NCI-H2171 (cell line): ENCODE data around the gene CUX1.
A peak's percentile ranks its signal among the peaks of the same experiment; 100 is the strongest.
"Not testable (repeated sequence)": the region's sequence is repeated elsewhere in the genome, so short reads cannot be mapped to it uniquely, and the experiment has no call there.

Experiments used
- DNase-seq: peaks from one replicate; lab custom pipeline; 2025; lab: John Stamatoyannopoulos, UW

CUX1 gene

DNA sequence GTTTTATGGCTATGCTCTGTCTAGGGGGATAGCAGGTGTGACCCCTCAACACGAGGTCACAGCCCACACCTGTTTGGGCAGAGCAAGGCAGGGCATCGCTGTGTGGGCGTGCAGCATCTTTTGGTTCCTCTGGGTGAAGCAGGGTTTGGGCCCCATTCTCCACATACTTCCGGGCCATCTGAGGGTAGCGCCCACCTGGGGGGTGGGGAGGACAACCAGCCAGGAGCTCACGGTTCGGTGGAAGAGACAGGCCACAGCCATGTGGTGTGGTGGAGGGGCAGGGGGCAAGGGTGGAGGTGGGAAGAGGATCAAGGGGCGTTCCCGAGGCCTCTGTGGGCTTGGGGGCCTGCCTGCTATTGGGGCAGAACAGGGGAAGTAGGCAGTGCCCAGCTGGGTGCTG lies 471.6 kb downstream of the CUX1 start:
- DNase-seq, result no peak

GRCh38 chr7:102291056-102291915 lies 473.9 kb downstream of the CUX1 start:
- no peak for DNase-seq

DNA sequence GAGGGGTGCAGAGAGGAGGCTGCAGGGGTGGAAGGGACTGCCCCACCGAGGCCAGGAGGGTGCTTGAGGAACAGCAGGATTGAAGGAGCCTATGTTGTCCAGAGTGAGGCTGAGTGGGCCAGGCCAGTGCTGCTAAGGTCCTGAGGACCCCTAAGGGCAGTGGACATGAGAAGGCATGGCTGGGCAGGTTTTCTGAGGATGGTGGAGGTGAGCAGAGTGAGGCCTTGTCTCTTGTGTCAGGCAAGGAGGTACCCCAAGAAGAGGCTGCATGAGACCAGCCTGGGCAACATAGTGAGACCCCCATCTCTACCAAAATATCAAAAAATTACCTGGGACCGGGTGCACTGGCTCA lies 474.5 kb downstream of the CUX1 start:
- no peak for DNase-seq

GRCh38 chr7:102292813-102293798 lies 475.7 kb downstream of the CUX1 start:
- DNase-seq, result no peak

- DNase-seq, result no peak
Observed at GRCh38 chr7:102294589-102294988, 477.2 kb downstream of the CUX1 start.

DNA sequence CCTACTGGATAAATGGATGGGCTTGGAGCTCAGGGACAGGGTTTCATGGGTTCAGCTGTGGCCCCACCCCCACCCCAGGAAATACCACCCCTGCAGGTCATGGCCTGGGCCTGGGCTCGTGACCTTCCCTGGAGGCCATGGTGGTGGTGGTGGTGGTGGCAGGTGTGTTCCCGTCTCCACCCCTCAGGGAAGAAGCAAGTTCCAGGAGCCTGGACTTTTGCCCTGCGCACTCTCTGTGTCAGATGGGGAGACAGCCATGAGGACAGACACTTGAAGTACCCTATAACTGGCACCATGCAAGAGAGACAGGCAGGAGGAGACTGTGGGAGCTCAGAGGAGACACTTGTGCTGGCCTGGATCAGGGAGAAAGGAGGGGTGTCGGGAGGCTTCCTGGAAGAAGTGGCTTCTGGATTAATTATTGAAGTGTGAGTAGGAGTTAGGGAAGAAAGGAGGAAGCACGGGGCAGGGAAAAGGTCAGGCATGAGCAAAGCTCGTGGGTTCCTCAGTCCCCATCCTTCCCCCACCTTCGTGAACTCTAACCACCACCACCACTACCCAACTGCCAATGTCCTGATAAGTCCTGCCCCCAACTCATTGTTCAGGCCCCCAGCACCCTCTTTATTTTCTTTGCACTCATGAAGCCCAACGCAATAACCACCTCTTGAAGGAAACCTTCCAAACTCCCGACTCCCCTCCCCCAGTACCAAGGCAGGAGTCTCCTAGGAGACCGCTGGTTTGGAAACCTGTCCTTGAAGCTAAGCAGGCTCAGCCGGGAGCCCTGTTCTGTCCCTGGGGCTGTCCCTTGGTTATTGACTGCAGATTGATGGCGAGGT lies 478.1 kb downstream of the CUX1 start:
- no peak for DNase-seq

DNA sequence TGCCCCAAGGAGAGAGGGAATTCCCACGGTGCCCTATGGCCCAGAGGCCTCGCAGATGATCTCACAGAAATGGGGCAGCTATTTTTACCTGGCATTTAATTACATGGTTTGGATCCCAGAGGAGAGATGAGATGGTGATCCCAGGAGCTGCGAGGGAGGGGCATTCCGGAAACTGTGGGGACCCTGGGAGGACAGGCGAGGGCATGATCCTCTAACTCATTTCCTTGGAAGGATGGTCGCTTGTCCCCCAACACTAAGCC lies 478.7 kb downstream of the CUX1 start:
- DNase-seq, result no peak

- no peak for DNase-seq
Observed at GRCh38 chr7:102296514-102296913, 479.1 kb downstream of the CUX1 start.

DNA sequence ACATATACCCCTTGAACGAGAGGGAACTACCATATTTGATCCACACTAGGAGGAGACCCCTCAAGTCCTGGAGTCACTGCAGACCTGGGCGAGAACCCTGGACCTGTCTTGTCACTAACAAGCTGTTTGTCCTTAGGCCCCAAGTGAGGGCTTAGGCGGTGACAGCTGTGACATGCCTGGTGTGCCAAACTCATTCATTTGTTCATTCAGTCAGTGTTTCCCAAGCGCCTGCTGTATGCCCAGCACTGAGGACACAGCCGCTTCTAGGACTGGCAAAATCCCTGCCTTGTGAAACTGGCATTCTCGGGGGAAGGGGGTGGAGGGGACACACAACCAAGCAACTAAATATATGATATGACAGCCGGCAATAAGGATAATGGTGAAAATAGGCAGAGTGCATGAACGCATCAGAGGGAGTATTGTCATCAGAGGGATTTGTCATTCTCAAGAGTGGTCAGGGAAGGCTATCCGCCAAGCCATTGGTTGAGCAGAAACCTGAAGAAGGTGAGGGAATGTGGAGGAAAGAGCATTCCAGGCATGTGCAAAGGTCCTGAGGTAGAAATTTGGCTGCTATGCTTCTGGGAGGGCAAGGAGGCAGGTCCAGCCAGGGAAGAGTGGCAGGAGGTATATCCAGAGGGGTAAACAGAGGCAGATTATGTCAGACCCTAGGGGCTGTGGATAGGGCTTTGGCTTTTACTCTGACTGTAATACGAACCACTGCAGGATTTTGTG lies 480.2 kb downstream of the CUX1 start:
- DNase-seq, result no peak

GRCh38 chr7:102300643-102301221 lies 483.3 kb downstream of the CUX1 start:
- no peak for DNase-seq

DNA sequence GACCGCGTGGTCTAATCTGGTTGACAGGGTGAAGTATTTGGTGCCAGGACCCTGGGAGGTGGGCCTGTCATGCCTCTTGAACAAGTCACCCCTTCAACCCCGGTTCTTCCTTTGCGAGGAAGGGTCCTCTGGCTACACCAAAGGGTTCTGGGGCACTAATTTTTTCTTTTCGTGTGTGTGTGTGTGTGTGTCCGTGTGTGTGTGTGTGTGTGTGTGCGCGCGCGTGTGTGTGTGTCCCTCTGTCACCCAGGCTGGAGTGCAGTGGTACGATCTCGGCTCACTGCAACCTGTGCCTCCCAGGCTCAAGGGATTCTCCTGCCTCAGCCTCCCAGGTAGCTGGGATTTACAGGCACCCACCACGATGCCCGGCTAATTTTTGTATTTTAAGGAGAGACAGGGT lies 483.9 kb downstream of the CUX1 start:
- DNase-seq, result not testable (repeated sequence)

DNA sequence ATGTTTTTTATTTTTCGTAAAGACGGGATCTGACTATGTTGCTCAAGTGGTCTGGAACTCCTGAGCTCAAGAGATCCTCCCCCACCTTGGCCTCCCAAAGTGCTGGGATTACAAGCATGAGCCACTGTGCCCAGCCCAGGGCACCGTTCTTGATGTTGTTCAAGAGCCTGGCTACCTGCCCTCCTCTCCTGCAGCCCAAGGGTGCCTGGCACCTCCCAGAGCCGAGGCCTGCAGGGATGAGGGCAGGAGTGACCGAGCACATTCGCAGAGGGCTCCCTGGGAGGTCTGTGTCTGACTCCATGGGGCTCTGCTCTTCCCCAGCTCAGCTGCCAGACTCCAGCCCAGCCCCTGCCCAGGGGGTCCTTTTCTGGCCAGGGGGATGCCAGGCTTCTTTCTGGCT lies 484.6 kb downstream of the CUX1 start:
- no peak for DNase-seq

GRCh38 chr7:102303669-102304422 lies 486.4 kb downstream of the CUX1 start:
- DNase-seq, result peak; percentile 32

- no peak for DNase-seq
Observed at GRCh38 chr7:102304668-102305067, 487.2 kb downstream of the CUX1 start.

GRCh38 chr7:102305414-102306268 lies 488.2 kb downstream of the CUX1 start:
- no peak for DNase-seq

DNA sequence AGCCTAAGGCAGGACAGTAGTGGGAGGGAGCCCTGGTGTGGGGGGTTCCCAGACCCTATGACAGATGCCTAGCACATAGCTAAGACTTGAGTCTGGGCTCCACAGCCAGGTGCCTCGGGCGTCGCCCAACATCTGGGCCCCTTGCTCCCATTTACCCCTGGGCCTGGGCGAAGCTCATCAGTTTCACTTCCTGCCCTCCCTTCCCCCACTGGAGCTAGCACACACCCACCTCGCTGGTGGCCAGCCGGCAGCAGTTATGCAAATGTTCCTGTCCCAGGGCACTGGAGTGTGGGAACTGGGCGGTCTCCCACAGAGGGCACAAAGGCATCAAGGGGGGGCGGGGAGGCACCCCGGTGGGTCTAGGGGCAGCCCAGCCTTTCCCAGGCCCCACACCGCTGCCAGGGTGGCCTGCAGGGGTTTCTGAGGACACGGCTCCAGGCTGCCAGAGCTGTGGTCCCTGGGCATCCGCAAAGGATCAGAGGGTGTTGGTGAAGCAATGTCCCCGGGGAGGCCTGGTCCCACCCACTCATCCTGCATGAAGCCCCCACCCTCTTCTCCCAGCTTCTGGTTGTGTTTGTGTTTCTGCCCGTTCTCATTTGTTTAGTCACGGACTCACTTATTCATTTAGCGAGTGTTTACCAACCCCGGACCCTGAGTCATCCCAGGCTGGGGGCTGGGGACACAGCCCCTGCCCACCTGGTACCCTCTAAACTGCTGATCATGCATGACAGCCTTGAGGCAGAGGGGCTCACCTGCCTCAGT lies 489.7 kb downstream of the CUX1 start:
- peak; percentile 27 for DNase-seq

DNA sequence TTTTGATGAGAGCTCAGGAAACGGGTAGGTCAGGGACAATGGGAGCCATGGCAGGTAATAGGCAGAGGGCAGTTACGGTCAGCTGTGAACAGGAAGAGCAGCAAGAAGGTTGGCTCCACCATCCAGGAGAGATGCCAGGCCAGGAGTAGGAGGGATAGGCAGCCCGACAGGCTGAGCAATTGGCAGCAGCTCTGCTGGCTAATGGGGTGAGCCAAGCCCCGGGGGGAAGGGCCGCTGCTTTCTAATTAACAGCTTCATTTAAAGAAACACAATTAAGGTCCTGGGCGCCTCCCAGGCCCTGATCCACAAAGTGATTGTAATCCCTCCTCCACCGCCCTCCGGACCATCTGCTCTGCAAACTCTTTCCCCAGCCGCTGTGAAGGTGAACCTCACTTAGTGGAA lies 493.0 kb downstream of the CUX1 start:
- peak; percentile 49 for DNase-seq

GRCh38 chr7:102312317-102312716 lies 494.9 kb downstream of the CUX1 start:
- no peak for DNase-seq
